Activated T-cell treated with anti-CD3 and anti-CD28 coated beads, Interleukin-2, amount 50 U/mL, for 4 hours (primary cell): Measurements from ENCODE around the gene EIPR1. TPM values are rescaled to one million over a fixed set of nuclear protein-coding genes. Genes with fewer than 3 reads are reported as not detected.

ENCODE experiments used
- ATAC-seq, 2 donors: fragments of 200-7000 bp; cut with Tn5 transposase; one replicate each; pipeline ENCODE4 v1.10.0; 2021
- DNase-seq: peaks from one replicate; pipeline ENCODE4 v3.0.0-alpha.2; 2020
- H3K27me3 Mint-ChIP-seq: one replicate; pipeline ENCODE4 v1.8.0; 2021; ENCODE audit warnings: low read depth, mixed read lengths
- H3K36me3 Mint-ChIP-seq: one replicate; pipeline ENCODE4 v1.8.0; 2022; ENCODE audit warnings: mixed read lengths; ENCODE audit not compliant: insufficient read depth
- H3K4me1 Mint-ChIP-seq: one replicate; pipeline ENCODE4 v1.8.0; 2021; ENCODE audit warnings: low read depth, mixed read lengths
- H3K4me3 Mint-ChIP-seq: one replicate; pipeline ENCODE4 v1.8.0; 2021; ENCODE audit warnings: mild to moderate bottlenecking, moderate library complexity, mixed read lengths
- H3K9me3 Mint-ChIP-seq: one replicate; pipeline ENCODE4 v1.8.0; 2021; ENCODE audit warnings: mixed read lengths
- total RNA-seq, 3 donors: library from RNA; stranded (reverse); gene quantifications; one replicate each; pipeline ENCODE4 v1.2.1, GENCODE V29; 2021

Gene EIPR1
- total RNA-seq, 3 donors from 2014 or later: 36.3 to 39.5 (median 37.2) TPM

- no peak for DNase-seq
- Mint-ChIP-seq H3K27me3 (no peaks in the 10 kb centered on the region), H3K4me1 (peaks cover 11% of the 10 kb centered on the region), H3K36me3 (peaks cover 28% of the 10 kb centered on the region), H3K4me3 (no peak overlapping the region), H3K9me3 (no peaks in the 10 kb centered on the region)
- no peak for ATAC-seq
These were observed 32.1 kb upstream of the EIPR1 start for GRCh38 chr2:3409627-3410170.

DNA sequence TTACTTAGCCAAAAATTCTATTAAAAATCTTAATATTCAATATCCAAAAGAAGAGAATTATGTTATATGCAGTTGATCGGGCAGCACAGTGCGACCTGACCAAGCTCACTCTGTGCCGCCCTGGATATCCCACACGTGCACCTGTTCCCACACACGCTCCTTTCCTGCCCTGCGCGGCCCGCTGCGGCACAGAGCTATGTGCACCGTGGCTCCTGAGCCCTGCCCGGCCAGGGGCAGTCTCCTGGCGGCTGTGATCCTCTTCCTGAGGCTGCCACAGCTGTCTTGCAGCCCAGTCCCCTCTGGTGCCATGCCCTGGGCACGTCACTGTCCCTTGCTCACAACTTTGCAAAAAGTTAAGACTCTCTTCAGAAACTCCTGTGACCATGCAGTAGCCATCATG is 31.2 kb upstream of the EIPR1 start:
- ATAC-seq: no peak
- no peak for DNase-seq
- Mint-ChIP-seq H3K4me3 (no peak overlapping the region), H3K36me3 (peaks cover 29% of the 10 kb centered on the region), H3K4me1 (peaks cover 15% of the 10 kb centered on the region), H3K27me3 (no peaks in the 10 kb centered on the region), H3K9me3 (no peaks in the 10 kb centered on the region)

- H3K9me3 Mint-ChIP-seq: no peaks in the 10 kb centered on the region
- H3K4me3 Mint-ChIP-seq: no peak overlapping the region
- DNase-seq (no peak), ATAC-seq (no peak)
- H3K27me3 Mint-ChIP-seq: no peaks in the 10 kb centered on the region
- peaks cover 13% of the 10 kb centered on the region for H3K4me1 Mint-ChIP-seq
- peaks cover 31% of the 10 kb centered on the region for H3K36me3 Mint-ChIP-seq
These were observed 28.9 kb upstream of the EIPR1 start for GRCh38 chr2:3406501-3406900.

- Mint-ChIP-seq H3K36me3 (peaks cover 32% of the 10 kb centered on the region), H3K27me3 (no peaks in the 10 kb centered on the region), H3K4me1 (peaks cover 9% of the 10 kb centered on the region)
These were observed 28.3 kb upstream of the EIPR1 start for GRCh38 chr2:3405876-3406275.

DNA sequence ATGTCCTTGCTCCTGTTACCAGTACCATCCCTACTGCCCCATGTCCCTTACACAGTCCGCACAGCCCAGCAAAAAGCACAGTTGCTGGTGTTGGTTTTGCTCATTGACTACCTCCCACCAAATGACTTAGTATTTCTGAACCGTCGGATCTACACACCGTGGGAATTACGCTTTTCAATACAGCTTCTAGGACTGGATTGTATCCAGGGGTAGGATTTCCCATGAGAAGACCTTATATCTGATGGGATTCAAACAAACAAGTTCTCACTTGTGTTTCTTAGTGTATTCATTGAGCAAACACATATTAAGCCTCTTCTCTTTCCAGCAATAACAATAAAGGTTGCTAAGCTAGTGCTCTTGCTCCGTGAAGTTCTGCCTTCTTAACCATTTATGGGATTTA is 27.7 kb upstream of the EIPR1 start:
- Mint-ChIP-seq H3K9me3 (no peaks in the 10 kb centered on the region), H3K4me3 (no peak overlapping the region), H3K4me1 (peaks cover 10% of the 10 kb centered on the region), H3K36me3 (peaks cover 37% of the 10 kb centered on the region), H3K27me3 (no peaks in the 10 kb centered on the region)
- no peak for ATAC-seq
- no peak for DNase-seq

More at GRCh38 chr2:3405876-3406275, 28.3 kb upstream of the EIPR1 start:
- Mint-ChIP-seq H3K4me3 (no peak overlapping the region), H3K9me3 (no peaks in the 10 kb centered on the region)
- DNase-seq: no peak
- no peak for ATAC-seq

DNA sequence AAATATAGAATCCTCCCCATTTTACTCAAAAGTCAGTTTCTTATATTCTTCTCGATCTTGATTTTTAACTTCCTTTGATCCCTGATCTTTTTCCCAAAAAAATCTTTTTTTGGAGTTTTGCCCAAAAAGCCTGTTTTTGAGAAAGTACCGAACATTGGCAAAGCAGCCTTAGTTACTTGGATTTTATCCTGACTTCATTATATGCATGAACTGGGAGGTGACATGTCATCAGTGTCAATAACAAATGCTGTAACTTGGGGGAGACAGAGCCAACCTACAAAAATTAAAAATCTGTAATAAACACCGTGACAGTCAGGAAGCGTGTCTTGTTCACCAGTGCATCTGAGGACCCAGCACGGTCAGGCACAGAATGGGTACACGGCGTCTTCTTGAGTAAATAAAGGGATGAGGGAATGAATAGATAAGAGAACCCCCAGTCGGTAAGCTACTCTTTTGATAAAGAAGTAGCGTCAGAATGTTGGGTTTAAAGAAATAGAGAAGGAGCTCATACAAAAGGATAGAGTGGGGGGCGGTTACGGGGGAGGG is 26.8 kb upstream of the EIPR1 start:
- Mint-ChIP-seq H3K9me3 (no peaks in the 10 kb centered on the region), H3K4me1 (peaks cover 10% of the 10 kb centered on the region), H3K36me3 (peaks cover 33% of the 10 kb centered on the region), H3K4me3 (no peak overlapping the region), H3K27me3 (no peaks in the 10 kb centered on the region)
- DNase-seq (no peak), ATAC-seq (no peak)

- Mint-ChIP-seq H3K27me3 (no peaks in the 10 kb centered on the region), H3K36me3 (peaks cover 35% of the 10 kb centered on the region), H3K4me3 (no peak overlapping the region), H3K4me1 (peaks cover 10% of the 10 kb centered on the region), H3K9me3 (no peaks in the 10 kb centered on the region)
- ATAC-seq (no peak), DNase-seq (no peak)
These were observed 26.1 kb upstream of the EIPR1 start for GRCh38 chr2:3403587-3404334.

DNA sequence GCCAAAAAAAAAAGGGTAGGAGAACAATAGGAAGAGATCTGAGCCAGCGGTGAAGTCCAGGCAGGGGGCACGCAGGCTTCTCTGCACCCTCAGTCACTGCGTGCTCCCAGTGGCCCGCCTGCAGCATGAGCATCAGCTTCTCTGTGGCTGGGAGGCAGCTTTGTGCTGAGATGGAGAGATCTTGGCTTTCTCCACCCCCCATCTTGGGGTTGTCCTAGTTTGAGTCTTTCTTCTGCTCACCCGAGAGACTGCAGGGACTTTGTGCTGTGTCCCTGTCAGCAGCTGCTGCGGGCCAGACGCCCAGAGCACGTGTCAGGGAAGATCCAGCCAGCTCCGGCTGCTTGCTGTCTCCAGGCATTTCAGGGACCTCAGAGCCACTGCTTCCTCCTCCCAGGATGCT is 22.2 kb upstream of the EIPR1 start:
- ATAC-seq (no peak), DNase-seq (no peak)
- no peak overlapping the region for H3K4me3 Mint-ChIP-seq
- H3K36me3 Mint-ChIP-seq: peaks cover 51% of the 10 kb centered on the region
- peaks cover 19% of the 10 kb centered on the region for H3K9me3 Mint-ChIP-seq
- no peaks in the 10 kb centered on the region for H3K27me3 Mint-ChIP-seq
- H3K4me1 Mint-ChIP-seq: peaks cover 8% of the 10 kb centered on the region

GRCh38 chr2:3399381-3399780 is 21.8 kb upstream of the EIPR1 start:
- Mint-ChIP-seq H3K36me3 (peaks cover 49% of the 10 kb centered on the region), H3K9me3 (peaks cover 21% of the 10 kb centered on the region), H3K4me3 (no peak overlapping the region), H3K4me1 (peaks cover 5% of the 10 kb centered on the region), H3K27me3 (no peaks in the 10 kb centered on the region)
- ATAC-seq (no peak), DNase-seq (no peak)

- ATAC-seq: no peak
- no peak for DNase-seq
- peaks cover 4% of the 10 kb centered on the region for H3K4me1 Mint-ChIP-seq
These were observed 21.2 kb upstream of the EIPR1 start for GRCh38 chr2:3398857-3399256.

DNA sequence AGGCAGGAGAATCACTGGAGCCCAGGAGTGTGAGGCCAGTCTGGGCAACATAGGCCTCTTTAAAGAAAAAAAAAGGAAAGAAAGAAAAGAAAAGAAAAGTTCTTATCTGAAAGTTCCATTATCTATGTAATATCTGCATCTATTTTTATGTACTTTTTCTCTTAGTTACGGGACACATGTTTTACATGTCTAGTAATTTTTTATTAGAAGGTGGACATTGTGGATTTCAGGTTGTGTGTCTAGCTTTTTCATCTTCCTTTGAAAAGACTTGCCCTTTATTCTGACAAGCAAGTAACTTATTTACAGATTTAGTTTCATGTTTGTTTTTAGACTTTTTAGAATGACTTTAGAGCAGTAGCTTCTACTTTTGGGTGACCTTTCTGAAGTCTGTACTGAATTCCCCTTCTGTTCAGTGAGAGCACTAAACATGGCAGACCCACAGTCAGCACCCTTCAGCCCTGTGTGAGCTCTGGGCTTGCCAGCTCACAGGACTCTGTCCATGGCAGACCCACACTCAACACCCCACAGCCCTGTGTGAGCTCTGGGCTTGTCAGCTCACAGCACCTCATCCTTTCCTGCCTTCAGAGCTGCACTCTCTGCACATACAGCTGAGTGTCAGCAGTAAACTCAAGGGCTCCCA is 19.4 kb upstream of the EIPR1 start:
- Mint-ChIP-seq H3K36me3 (peaks cover 56% of the 10 kb centered on the region), H3K27me3 (no peaks in the 10 kb centered on the region), H3K9me3 (peaks cover 21% of the 10 kb centered on the region), H3K4me3 (no peak overlapping the region), H3K4me1 (peaks cover 5% of the 10 kb centered on the region)
- ATAC-seq (no peak), DNase-seq (no peak)

More at GRCh38 chr2:3398857-3399256, 21.2 kb upstream of the EIPR1 start:
- Mint-ChIP-seq H3K9me3 (peaks cover 21% of the 10 kb centered on the region), H3K27me3 (no peaks in the 10 kb centered on the region), H3K4me3 (no peak overlapping the region), H3K36me3 (peaks cover 48% of the 10 kb centered on the region)

DNA sequence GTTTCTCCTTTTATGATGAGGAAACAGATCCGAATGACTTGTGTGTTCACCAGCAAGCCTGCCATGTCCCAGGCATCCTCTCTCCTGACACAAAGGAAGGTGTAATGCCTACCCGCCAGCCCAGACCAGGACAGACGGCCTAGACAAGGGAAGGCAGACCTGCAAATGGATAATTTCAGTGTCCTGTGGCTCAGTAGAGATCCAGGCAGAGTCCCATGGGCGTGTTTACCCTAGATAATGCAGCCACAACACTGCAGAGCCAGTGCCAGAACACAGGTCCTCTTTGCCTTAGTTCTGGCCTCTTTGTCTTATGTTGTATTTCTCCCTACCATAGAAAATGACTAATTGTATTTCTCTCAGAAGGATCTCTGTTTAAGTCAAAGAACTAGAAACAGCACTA is 14.6 kb upstream of the EIPR1 start:
- Mint-ChIP-seq H3K4me3 (no peak overlapping the region), H3K4me1 (peaks cover 12% of the 10 kb centered on the region), H3K36me3 (peaks cover 61% of the 10 kb centered on the region), H3K27me3 (no peaks in the 10 kb centered on the region), H3K9me3 (peaks cover 19% of the 10 kb centered on the region)
- ATAC-seq (no peak), DNase-seq (no peak)

DNA sequence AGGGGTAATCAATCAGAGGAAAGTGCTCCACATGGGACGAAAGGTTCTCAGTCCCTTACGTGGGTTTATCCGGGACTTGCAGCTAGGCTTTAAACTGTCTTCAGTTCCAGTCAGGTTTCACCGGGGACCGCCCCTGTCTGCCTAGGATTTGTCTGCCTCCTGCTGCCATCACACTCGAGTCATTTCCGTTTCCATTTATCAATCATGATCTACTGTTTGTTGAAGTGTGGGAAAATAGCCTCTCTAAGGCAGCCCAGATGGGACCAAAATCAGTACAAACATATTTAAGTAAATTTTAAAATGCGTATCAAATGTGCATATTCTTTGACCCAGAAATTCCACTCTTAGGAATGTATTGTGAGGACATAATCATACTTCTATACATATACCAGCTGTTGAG is 12.4 kb upstream of the EIPR1 start:
- DNase-seq (no peak), ATAC-seq (no peak)
- Mint-ChIP-seq H3K4me1 (peaks cover 18% of the 10 kb centered on the region), H3K36me3 (peaks cover 51% of the 10 kb centered on the region), H3K27me3 (no peaks in the 10 kb centered on the region), H3K4me3 (no peak overlapping the region), H3K9me3 (peaks cover 4% of the 10 kb centered on the region)

DNA sequence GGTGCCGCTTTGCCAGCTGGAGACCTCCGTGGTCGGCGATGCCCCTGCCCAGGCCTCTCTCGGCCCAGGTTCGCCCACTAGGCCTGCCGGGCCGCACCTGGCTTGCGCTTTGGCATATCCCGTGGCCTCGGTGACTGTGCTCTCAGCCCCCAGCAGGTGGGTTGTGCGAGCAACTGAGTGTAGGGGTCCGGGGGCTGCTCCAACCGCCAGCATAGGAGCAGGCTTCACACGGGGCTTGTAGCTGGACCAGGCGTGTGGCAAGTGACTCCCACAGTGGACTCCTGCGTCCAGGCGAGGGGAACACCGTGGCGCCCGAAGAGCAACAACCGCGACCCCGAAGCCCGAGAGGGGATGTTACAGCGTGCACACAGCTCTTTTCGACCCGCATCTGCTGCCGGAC is 11.6 kb upstream of the EIPR1 start:
- DNase-seq (no peak), ATAC-seq (no peak)
- Mint-ChIP-seq H3K9me3 (no peaks in the 10 kb centered on the region), H3K4me1 (peaks cover 21% of the 10 kb centered on the region), H3K36me3 (peaks cover 48% of the 10 kb centered on the region), H3K27me3 (no peaks in the 10 kb centered on the region), H3K4me3 (no peak overlapping the region)

DNA sequence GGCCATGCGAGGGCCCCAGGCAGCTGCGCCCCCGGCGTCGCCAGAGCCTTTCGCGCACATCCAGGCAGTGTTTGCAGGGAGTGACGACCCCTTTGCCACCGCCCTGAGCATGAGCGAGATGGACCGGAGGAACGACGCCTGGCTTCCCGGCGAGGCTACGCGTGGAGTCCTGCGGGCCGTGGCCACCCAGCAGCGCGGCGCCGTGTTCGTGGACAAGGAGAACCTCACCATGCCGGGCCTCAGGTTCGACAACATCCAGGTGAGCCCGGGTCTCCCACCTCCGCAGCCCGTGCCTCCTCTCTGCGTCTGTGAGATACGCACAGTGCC is 10.8 kb upstream of the EIPR1 start:
- Mint-ChIP-seq H3K9me3 (no peaks in the 10 kb centered on the region), H3K4me3 (no peak overlapping the region), H3K36me3 (peaks cover 45% of the 10 kb centered on the region), H3K4me1 (peaks cover 24% of the 10 kb centered on the region), H3K27me3 (no peaks in the 10 kb centered on the region)
- DNase-seq (no peak), ATAC-seq (no peak)
